Measurements from ENCODE around the gene CD93.

GRCh38 chr20:23063581-23063980 lies 22.5 kb downstream of the CD93 start:
- TF ChIP-seq CTCF (conservative IDR thresholded peaks at IDR 0.05 in 1 of 2, IDR thresholded peaks at IDR 0.05 in 1 of 2; ENCODE audit: low read depth in 1 of 2, low read length in 2 of 2) = no peak
- no peak for TF ChIP-seq EZH2 (IDR thresholded peaks at IDR 0.05; ENCODE audit: low read length, missing control alignments)
